HepG2 (cell line): ENCODE results near the gene NT5C3B. TPM values are rescaled to one million over a fixed set of nuclear protein-coding genes. Genes with fewer than 3 reads are reported as not detected.
A peak's percentile ranks its signal among the peaks of the same experiment; 100 is the strongest.

ENCODE experiments used
- BRCA1 ChIP-seq: sonication (generic); formaldehyde crosslinking; IDR thresholded peaks from 2 replicates; pipeline ENCODE4 v1.4.0; 2020; ENCODE audit warnings: missing genetic modification reagents
- CBFB ChIP-seq: sonication (generic); formaldehyde crosslinking; IDR thresholded peaks from 2 replicates; pipeline ENCODE4 v1.4.0; 2020; ENCODE audit warnings: missing genetic modification reagents
- KAT8 ChIP-seq: IDR thresholded peaks from 2 replicates; pipeline ENCODE4 v1.6.1; 2016; ENCODE audit warnings: missing genetic modification reagents, missing compliant biosample characterization
- KLF6 ChIP-seq: IDR thresholded peaks from 2 replicates; pipeline ENCODE4 v1.8.0; 2016; ENCODE audit warnings: missing biosample characterization, missing genetic modification reagents
- MXI1 ChIP-seq: IDR thresholded peaks from 3 replicates; pipeline ENCODE4 v1.6.1; 2012; ENCODE audit warnings: low read depth, low read length, inconsistent platforms, borderline replicate concordance
- MYNN ChIP-seq: sonication (generic); formaldehyde crosslinking; IDR thresholded peaks from 2 replicates; pipeline ENCODE4 v1.4.0; 2020; ENCODE audit warnings: mild to moderate bottlenecking, low read depth, missing genetic modification reagents
- PHF5A ChIP-seq: IDR thresholded peaks from one replicate; pipeline ENCODE4 v1.6.1; 2018; ENCODE audit warnings: low read depth, missing genetic modification reagents; ENCODE audit not compliant: unreplicated experiment
- POLR2G ChIP-seq: fragments of 200-400 bp; formaldehyde crosslinking; IDR thresholded peaks from 2 replicates; pipeline ENCODE4 v1.6.1; 2018; ENCODE audit warnings: mild to moderate bottlenecking, low read depth, low read length, moderate library complexity
- RBM39 ChIP-seq: fragments of 200-400 bp; formaldehyde crosslinking; IDR thresholded peaks from one replicate; pipeline ENCODE4 v1.6.1; 2018; ENCODE audit warnings: antibody characterized with exemption, mild to moderate bottlenecking, low read depth, low read length; ENCODE audit not compliant: poor library complexity, severe bottlenecking
- STAT5B ChIP-seq: sonication (generic); formaldehyde crosslinking; IDR thresholded peaks from 2 replicates; pipeline ENCODE4 v1.4.0; 2020; ENCODE audit warnings: missing genetic modification reagents
- TRIM24 ChIP-seq: sonication (generic); formaldehyde crosslinking; IDR thresholded peaks from 2 replicates; pipeline ENCODE4 v1.8.0; 2022; ENCODE audit warnings: mild to moderate bottlenecking, missing genetic modification reagents
- ZNF619 ChIP-seq: sonication (generic); formaldehyde crosslinking; IDR thresholded peaks from 2 replicates; pipeline ENCODE4 v1.4.0; 2020; ENCODE audit warnings: mild to moderate bottlenecking, missing genetic modification reagents
- ZNF781 ChIP-seq: sonication (generic); formaldehyde crosslinking; IDR thresholded peaks from 2 replicates; pipeline ENCODE4 v1.5.1; 2020; ENCODE audit warnings: borderline replicate concordance, mild to moderate bottlenecking, missing genetic modification reagents; ENCODE audit errors: not compliant biosample characterization
- ZSCAN30 ChIP-seq: sonication (generic); formaldehyde crosslinking; IDR thresholded peaks from 2 replicates; pipeline ENCODE4 v1.5.0; 2020; ENCODE audit warnings: mild to moderate bottlenecking, missing genetic modification reagents
- polyA plus RNA-seq, 8 experiments: library from polyadenylated mRNA; depleted of rRNA in 3 of 8; stranded (reverse) in 7 of 8; unstranded in 1 of 8; fragments of >200 nt; fragmentation: Illumina TruSeq in 4 of 8; extraction: Trizol in 4 of 8; gene quantifications; 2 replicates each; pipeline versions ENCODE4 v1.2.1 to v1.2.3, GENCODE V29; 2011 to 2016; ENCODE audit warnings: low read depth in 4 of 8, missing spikeins in 1 of 8, mixed read lengths in 1 of 8; ENCODE audit not compliant: insufficient read depth in 1 of 8
- total RNA-seq, 5 experiments: library from RNA; depleted of rRNA; stranded (reverse); fragments of >200 nt; fragmentation: Illumina TruSeq; extraction: Trizol; gene quantifications; 2 replicates each; pipeline ENCODE4 v1.2.3, GENCODE V29; 2016; ENCODE audit warnings: low read depth in 1 of 5
- TF ChIP-seq, protein P1 (sequence below): sonication (generic); formaldehyde crosslinking; IDR thresholded peaks from 2 replicates; pipeline ENCODE4 v1.8.1; 2023; ENCODE audit warnings: mild to moderate bottlenecking, missing genetic modification reagents, borderline replicate concordance
- TF ChIP-seq, protein P2 (sequence below): sonication (generic); formaldehyde crosslinking; IDR thresholded peaks from 2 replicates; pipeline ENCODE4 v1.4.0; 2020; ENCODE audit warnings: missing genetic modification reagents, borderline replicate concordance
- TF ChIP-seq, protein P3 (sequence below): sonication (generic); formaldehyde crosslinking; IDR thresholded peaks from 2 replicates; pipeline ENCODE4 v1.5.0; 2020; ENCODE audit warnings: missing genetic modification reagents
- TF ChIP-seq, protein P4 (sequence below): sonication (generic); formaldehyde crosslinking; IDR thresholded peaks from 2 replicates; pipeline ENCODE4 v1.5.1; 2020; ENCODE audit warnings: missing genetic modification reagents, mild to moderate bottlenecking, borderline replicate concordance
- TF ChIP-seq, protein P5 (sequence below), 2 experiments: sonication (generic) in 1 of 2; formaldehyde crosslinking in 1 of 2; IDR thresholded peaks; 2 replicates each; pipeline versions ENCODE4 v1.4.0 to v1.6.1; 2016 to 2020; ENCODE audit warnings: borderline replicate concordance in 1 of 2, low read depth in 1 of 2, mild to moderate bottlenecking in 1 of 2, missing genetic modification reagents in 1 of 2

The NT5C3B gene
- total and polyA plus RNA-seq, 2 of the 13 experiments (the other 11 are each of a cell fraction or from before 2014, with no cell fraction given): 104 to 126 TPM

DNA sequence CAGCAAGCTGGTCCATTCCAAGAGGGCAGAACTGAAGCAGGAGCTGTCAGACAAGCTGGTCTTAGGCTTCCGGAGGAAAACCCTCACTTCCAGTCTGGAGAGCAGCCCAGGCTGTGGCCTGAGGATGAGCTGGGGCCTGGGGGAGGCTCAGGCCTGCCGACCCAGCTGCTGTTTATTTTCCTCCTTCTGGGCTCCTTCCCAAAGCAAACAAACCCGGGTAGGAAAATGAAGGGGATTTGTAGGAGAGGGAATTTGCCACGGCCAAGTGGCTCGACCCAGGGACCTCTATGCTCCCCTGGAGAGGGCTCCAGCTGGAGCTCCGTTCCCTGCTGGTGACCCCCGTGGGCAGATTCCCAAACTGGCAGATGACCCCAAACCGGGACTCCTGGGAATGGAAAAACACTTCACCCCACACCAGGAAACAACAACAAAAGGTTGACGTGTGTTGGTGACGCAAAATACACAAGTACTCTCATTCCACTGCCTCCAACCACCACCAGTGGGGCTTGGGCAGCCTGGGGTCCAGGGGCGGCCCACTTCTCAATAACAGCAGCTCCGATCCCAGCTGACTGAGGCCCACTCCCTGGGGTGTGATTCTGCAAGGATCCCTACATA lies 58.4 kb downstream of the NT5C3B start (continued):
- TF ChIP-seq ZSCAN30 (CRISPR knock-in tag) (no peak), PHF5A (CRISPR knock-in tag) (peak; percentile 26), MYNN (0 out of 2 replicates have a peak, but pooled peaks have one; percentile 3), ZNF781 (CRISPR knock-in tag) (no peak), MXI1 (peak; percentile 39; the same call in 1 of the 3 replicates), STAT5B (CRISPR knock-in tag) (no peak), TRIM24 (no peak), ZNF619 (CRISPR knock-in tag) (no peak), KAT8 (CRISPR knock-in tag) (peak; percentile 74), BRCA1 (CRISPR knock-in tag) (no peak), RBM39 (peak; percentile 81), KLF6 (CRISPR knock-in tag) (peak; percentile 37; the same call in 1 of the 2 replicates), CBFB (CRISPR knock-in tag) (peak; percentile 57; the same call in 1 of the 2 replicates), POLR2G (peak; percentile 59)
- TF ChIP-seq, protein P1, sequence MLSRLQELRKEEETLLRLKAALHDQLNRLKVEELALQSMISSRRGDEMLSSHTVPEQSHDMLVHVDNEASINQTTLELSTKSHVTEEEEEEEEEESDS (CRISPR knock-in tag): no peak
- TF ChIP-seq, protein P2, sequence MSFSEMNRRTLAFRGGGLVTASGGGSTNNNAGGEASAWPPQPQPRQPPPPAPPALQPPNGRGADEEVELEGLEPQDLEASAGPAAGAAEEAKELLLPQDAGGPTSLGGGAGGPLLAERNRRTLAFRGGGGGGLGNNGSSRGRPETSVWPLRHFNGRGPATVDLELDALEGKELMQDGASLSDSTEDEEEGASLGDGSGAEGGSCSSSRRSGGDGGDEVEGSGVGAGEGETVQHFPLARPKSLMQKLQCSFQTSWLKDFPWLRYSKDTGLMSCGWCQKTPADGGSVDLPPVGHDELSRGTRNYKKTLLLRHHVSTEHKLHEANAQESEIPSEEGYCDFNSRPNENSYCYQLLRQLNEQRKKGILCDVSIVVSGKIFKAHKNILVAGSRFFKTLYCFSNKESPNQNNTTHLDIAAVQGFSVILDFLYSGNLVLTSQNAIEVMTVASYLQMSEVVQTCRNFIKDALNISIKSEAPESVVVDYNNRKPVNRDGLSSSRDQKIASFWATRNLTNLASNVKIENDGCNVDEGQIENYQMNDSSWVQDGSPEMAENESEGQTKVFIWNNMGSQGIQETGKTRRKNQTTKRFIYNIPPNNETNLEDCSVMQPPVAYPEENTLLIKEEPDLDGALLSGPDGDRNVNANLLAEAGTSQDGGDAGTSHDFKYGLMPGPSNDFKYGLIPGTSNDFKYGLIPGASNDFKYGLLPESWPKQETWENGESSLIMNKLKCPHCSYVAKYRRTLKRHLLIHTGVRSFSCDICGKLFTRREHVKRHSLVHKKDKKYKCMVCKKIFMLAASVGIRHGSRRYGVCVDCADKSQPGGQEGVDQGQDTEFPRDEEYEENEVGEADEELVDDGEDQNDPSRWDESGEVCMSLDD (CRISPR knock-in tag): peak; percentile 38; the same call in 1 of the 2 replicates
- TF ChIP-seq, protein P3, sequence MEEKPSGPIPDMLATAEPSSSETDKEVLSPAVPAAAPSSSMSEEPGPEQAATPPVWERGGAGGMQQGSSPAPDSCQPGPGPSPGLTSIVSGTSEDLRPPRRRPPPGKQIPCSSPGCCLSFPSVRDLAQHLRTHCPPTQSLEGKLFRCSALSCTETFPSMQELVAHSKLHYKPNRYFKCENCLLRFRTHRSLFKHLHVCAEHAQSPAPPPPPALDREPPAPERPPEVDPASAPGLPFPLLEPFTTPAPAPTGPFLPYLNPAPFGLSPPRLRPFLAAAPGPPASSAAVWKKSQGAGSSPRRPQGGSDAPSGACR (CRISPR knock-in tag): peak; percentile 49; the same call in 1 of the 2 replicates
- TF ChIP-seq, protein P4, sequence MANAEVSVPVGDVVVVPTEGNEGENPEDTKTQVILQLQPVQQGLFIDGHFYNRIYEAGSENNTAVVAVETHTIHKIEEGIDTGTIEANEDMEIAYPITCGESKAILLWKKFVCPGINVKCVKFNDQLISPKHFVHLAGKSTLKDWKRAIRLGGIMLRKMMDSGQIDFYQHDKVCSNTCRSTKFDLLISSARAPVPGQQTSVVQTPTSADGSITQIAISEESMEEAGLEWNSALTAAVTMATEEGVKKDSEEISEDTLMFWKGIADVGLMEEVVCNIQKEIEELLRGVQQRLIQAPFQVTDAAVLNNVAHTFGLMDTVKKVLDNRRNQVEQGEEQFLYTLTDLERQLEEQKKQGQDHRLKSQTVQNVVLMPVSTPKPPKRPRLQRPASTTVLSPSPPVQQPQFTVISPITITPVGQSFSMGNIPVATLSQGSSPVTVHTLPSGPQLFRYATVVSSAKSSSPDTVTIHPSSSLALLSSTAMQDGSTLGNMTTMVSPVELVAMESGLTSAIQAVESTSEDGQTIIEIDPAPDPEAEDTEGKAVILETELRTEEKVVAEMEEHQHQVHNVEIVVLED: peak; percentile 36; the same call in 1 of the 2 replicates
- TF ChIP-seq, protein P5, sequence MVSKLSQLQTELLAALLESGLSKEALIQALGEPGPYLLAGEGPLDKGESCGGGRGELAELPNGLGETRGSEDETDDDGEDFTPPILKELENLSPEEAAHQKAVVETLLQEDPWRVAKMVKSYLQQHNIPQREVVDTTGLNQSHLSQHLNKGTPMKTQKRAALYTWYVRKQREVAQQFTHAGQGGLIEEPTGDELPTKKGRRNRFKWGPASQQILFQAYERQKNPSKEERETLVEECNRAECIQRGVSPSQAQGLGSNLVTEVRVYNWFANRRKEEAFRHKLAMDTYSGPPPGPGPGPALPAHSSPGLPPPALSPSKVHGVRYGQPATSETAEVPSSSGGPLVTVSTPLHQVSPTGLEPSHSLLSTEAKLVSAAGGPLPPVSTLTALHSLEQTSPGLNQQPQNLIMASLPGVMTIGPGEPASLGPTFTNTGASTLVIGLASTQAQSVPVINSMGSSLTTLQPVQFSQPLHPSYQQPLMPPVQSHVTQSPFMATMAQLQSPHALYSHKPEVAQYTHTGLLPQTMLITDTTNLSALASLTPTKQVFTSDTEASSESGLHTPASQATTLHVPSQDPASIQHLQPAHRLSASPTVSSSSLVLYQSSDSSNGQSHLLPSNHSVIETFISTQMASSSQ (IDR thresholded peaks at IDR 0.05; ENCODE audit: low read depth): no peak
- TF ChIP-seq, protein P5 (CRISPR knock-in tag; IDR thresholded peaks at IDR 0.05; ENCODE audit: borderline replicate concordance): peak; percentile 40; the same call in 1 of the 2 replicates
